GM12864 (cell line): Measurements from ENCODE around the gene ERBB4.

ENCODE experiments used
- DNase-seq: peaks from one replicate; pipeline ENCODE4 v3.0.0-alpha.2; 2011; ENCODE audit warnings: low read depth
- H3K4me3 ChIP-seq: 2 replicates; pipeline ENCODE4 v1.5.1; 2011; ENCODE audit warnings: mild to moderate bottlenecking, low read depth, low read length, control low read depth
- CTCF ChIP-seq: IDR thresholded peaks from 2 replicates; pipeline ENCODE4 v1.5.1; 2011; ENCODE audit warnings: low read depth, mild to moderate bottlenecking, moderate library complexity, low read length, control low read depth, inconsistent platforms; ENCODE audit errors: missing control alignments

Gene ERBB4

GRCh38 chr2:212337036-212337435 lies 201.6 kb downstream of the ERBB4 start:
- no peak overlapping the region for H3K4me3 ChIP-seq
- no peak for TF ChIP-seq CTCF
- no peak for DNase-seq

GRCh38 chr2:212330263-212330662 lies 208.3 kb downstream of the ERBB4 start:
- no peak for DNase-seq
- TF ChIP-seq CTCF, result no peak
- no peak overlapping the region for H3K4me3 ChIP-seq

- DNase-seq, result no peak
- no peak for TF ChIP-seq CTCF
- no peak overlapping the region for H3K4me3 ChIP-seq
These were observed 209.7 kb downstream of the ERBB4 start for GRCh38 chr2:212328712-212329496.

GRCh38 chr2:212328136-212328535 lies 210.5 kb downstream of the ERBB4 start:
- H3K4me3 ChIP-seq, result no peak overlapping the region
- DNase-seq, result no peak
- no peak for TF ChIP-seq CTCF

DNA sequence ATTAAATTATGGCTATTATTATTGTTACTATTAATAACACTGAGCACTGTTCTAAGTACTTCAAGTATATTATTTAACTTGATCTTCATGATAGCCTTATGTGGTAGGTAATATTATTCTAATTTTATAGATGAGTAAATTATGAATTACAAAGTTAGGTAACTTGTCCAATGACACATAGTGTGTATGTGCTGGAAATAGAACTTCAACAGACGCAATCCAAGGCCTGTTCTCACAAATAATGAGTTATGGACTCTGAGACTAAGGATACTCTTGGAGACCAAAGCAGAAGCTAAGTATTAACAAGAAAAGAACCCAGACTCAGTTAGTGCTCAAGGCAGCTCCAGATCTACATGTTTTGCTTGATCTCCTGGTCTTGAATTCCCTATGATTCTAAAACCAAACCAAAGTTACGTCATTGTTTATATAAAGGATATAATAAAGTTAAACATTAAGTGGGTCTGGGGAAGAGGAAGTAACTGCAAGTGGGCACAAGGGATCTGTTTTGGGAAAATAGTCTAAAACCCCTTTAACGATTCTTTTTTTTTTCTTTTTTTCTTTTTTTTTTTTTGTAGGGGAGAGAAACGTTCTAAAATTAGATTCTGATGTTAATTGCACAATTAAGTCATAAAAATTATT lies 211.3 kb downstream of the ERBB4 start:
- DNase-seq, result no peak
- H3K4me3 ChIP-seq, result no peak overlapping the region
- TF ChIP-seq CTCF, result no peak

GRCh38 chr2:212318636-212319035 lies 220.0 kb downstream of the ERBB4 start:
- no peak overlapping the region for H3K4me3 ChIP-seq
- no peak for DNase-seq
- no peak for TF ChIP-seq CTCF
